HT1080 (cell line): ENCODE results near the gene CCDC3. TPM values are rescaled to one million over a fixed set of nuclear protein-coding genes. Genes with fewer than 3 reads are reported as not detected.
A peak's percentile ranks its signal among the peaks of the same experiment; 100 is the strongest.

Source experiments
- DNase-seq: peaks from one replicate; pipeline ENCODE4 v3.0.0-alpha.2; 2015; ENCODE audit warnings: low read depth
- total RNA-seq: library from RNA; depleted of rRNA; stranded (reverse); fragments of >200 nt; shearing (Covaris generic); gene quantifications from 2 replicates; pipeline ENCODE4 v1.2.3, GENCODE V29; 2014

Gene CCDC3
- total RNA-seq, 1 experiment from 2014 or later = 0.48 TPM

DNA sequence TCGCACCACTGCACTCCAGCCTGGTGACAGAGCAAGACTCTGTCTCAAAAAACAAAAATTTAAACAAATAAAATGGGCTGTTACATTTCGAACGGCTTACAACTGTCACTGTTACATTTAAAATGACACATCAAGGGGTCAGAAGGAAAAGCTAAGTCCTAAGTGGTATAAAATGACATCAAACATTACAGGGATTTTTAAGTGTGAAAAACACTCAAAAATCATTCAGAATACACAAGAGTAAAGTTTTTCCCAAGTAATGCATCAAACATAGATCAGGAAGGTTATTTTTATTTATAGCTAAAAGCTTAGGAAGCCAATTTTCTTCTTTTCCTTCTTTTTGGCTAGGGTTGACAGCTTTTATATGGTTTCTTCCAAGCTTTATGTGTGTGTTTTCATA is 39.0 kb downstream of the CCDC3 start:
- DNase-seq = no peak

DNA sequence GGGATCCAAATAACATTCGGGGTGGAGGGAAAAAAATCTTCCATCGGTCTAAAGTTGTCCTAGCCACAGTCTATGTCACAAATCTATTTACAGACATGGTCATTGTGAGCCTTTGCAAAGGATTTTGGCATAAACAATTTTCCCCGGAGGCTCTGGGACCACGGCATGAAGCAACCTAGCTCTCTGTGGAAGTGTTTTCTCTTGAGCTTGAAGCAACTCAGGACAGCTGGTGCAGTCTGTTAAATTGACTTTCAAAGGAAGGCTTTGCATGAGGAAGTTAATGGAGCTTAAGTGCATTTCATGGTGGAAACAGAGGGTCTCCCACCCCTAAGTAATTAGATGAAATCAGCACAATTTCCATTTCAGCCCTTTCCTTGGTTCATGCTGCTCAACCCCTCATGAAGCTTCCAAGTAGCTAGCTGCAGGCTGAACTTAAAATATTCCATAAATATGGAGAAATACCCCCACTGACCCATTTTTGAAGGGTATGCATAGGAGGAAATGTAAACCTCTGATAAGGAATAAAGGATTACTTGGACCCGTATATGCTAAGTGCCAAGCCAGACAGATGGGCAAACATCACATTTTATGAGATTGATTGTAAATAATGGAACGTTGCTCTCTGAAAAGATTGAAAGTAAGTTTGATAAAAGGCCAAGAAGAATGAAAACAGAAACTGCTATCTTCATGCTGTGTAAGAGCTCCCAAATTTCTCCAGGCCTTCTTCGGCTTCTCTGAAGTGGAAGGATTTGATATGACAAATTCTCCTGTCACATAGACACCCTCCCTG is 39.9 kb downstream of the CCDC3 start:
- no peak for DNase-seq

DNA sequence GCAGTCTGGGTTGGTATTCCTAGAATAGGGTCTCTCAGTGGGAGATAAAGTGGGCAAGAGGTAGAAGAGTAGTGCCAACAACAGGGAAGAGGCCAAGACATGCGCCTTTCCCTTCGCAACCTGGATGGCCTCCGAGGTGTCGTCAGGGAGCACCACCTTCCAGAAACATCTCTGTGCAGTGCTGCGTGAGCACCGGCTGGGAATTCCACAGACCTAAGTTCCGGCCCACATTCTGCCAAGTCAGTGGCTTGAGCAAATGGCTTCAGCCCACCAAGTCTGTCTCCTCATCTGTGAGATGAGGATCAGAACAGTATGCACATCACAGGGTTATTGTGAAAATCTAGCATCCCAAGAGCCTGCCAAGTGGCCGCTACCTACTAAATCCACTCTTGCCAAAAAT is 40.6 kb downstream of the CCDC3 start:
- no peak for DNase-seq

DNA sequence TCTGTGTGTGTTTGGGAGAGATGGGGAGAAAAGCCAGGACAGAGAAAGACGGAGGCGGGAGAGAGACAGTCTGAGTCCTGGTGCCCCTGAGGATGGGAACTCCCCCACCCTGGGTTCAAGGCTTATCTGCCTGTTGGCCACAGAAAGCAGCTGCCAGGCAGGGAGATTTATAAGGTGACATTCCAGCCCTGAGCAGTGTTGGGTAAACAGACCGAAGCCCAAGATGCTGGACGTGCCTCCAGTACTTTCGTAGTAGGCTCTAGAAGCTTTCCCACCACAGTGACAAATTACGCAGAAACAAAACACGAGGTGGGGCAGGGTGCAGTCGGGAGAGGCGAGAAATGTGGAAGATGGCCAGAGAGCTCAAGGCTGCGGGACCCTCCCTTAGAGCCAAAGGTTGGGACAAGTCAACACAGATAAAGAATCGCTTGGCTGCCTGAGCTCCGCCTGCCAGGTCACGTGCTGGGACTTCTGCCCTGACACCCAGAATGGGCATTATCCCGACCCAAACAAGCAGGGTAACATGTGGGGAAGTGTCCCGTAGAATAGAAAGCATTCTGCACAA is 41.1 kb downstream of the CCDC3 start:
- no peak for DNase-seq

DNA sequence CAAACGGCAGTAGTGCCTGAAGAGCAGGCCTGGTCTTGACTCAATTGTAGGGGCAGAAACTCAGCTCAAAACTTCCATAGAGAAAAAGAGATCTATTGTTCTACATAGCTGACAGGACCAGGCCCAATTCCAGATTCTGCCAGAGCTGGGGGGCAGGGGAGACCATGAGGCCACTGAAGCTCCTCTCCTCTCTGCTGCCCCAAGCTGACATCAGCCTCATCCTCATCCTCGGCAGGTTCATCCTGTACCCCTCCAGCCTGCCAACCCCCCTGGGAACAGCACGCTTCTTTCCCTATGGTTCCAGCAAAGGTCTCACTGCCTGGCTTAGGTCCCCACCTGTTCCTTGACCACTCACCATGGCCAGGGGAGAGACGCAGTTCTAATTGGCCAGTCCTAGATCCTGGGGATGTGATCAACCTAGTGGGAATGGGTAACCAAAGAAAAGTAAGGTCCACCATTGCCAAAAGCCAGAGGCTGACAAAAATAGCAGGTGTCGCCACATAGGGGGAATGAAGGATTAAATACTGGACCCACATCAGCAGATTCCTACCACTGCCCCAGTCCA is 42.9 kb downstream of the CCDC3 start:
- DNase-seq = no peak

DNA sequence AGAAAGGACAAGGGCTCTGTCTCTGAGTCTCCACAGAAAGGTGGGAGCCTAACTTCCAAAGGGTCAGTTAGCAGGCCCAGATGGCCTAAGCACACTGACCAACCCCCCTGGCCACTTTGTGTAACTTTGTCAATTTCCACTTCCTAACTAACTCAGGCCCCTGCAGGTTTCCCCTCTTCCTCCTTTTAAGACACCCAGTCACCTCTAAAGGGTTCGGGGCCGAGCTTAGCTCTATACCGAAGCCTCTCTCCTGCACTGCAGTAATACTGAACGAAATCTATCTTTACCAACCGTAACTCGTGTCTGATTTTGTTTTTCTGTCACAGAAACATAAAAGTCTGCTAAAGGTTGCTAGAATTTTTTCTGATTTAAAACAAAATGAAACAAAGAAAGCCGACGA is 44.4 kb downstream of the CCDC3 start:
- no peak for DNase-seq

DNA sequence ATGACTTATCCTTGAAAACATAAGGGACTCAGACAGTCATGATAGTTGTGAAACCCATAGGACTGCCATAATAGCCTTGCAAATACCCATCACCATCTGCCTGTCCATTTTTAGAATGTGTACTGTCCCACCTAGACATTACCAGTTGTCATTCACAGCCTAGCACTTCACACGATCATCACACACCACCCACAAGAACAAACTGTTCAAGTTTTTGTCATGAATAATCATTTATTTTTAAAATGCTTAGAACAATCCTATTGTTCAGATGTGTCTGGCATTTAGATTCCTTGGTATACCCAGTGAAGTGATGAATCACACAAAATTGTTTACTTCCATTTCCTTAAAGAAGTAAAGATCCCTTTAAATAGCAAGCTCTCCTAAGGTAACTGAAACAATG is 46.6 kb downstream of the CCDC3 start:
- no peak for DNase-seq

DNA sequence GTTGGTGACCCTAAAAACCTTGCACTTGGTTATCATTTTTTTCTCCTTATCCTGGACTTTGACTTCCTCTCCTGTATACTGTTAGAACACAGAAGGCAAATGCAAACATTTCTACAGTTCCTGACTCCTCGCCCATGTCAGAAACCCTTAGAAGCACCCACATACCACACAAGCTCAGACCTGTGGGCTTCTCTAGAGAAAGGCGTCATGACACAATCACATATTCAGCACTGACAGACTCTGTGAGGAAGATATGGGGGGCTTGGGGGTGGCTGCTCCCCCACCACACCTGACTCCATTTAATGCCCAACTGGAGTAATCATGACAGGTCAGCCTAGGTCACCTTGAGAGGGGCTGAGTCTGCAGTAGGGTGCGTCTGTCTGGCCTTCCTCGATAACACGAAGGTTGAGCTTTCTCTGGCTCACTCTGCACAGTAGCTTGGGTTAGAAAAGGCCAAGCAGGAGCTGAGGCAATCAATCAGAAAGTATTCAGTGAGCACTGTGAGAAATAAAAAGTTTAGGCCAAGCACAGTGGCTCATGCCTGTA is 50.9 kb downstream of the CCDC3 start:
- no peak for DNase-seq

DNA sequence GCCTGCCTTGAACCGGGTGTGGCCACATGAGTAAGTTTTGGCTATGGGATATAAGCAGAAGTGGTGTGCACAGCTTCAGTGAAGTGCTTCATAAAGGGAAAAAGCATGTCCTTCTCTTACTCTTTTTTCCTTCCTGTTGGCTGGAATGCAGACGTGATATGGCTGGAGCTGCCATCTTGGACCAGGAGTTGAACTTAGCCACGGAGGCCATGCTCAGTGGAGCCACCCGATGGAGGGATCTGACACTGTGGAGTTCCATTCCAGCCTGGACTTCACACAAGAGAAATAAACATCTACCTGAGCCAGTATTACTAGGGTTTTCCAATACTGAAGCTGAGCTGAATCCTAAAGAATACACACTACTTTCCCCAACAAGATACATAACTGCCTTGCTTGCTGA is 52.3 kb downstream of the CCDC3 start:
- peak; percentile 18 for DNase-seq

DNA sequence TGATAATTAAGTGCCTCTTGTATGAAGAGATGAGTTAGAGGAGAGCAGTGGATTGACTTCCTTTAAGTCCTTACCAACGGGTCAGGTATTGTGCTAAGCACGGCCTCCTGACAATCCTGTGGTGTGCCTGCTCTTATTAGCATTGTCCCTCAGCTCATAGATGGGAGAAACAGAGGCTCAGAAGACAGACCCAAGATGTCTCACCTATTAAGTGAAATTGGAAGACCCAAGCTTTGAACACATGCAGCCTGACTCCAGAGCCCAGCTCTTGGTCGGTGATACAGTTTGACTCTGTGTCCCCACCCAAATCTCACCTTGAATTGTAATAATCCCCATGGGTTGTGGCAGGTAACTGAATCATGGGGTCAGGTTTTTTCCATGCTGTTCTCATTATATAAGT is 53.8 kb downstream of the CCDC3 start:
- DNase-seq = no peak

DNA sequence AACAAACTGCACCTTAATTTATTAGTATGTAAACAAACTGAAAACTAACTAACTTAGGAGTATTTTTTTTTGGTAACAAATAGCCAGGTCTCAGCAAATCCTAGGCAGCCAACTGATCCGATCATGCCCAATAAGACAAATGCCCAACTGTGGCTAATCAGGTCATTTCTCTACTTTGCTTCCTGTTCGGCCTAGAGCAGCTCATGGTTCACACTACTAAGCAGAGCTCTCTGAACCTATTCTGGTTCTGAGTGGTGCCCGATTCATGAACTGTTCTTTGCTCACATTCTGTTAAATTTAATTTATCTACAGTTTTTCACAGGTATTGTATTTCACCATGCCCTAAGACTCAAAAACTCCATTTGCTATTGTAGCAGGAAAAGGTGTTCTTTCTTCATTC is 55.1 kb downstream of the CCDC3 start:
- no peak for DNase-seq

DNA sequence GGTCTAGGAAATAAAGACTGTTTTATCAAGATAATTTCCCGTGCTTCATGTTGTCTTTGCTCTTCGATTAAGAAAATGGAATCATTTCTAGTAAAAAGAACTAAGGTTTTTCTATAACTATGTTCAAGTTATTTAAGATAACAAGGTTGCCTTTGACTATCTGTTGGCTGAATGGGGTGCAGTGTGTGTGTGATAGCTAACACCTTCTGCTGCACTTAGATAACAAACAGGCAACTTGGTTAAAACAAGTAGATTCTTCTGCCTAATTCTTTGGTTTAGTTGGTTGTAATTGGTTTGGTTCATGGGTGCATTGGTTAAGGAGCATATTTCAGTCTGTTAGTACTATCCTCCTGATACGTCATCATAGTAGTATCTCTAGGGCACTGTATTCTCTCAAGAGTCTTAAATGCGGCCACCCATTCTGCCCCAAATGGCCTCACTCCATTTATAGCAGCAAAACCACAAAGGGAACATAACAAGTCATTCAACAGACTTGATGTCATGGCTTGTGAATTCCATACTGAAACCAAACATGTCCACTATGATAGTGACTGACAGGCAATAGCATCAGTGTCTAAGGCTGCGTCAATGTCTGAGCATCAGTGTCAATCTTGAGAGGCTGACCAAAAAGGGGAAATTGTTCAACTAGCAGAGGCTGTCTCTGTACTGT is 55.7 kb downstream of the CCDC3 start:
- no peak for DNase-seq

DNA sequence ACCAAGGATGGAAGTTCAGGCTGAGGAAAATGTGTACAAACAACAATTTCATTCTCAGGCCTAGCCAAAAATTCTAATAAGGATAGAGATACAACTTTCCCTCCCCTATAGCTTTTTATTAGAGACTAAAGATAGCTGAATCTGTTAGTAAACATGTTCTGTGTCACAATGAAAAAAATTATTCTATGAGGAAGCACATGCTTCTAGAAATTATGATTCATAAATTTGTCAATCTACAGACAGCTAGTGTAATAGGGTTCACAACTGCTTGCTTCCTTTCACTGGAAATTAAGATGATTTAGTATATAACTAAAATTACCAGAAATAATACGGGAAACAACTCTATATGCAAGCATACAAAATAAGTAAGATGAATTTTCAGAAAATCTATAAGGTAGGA is 56.6 kb downstream of the CCDC3 start:
- no peak for DNase-seq

DNA sequence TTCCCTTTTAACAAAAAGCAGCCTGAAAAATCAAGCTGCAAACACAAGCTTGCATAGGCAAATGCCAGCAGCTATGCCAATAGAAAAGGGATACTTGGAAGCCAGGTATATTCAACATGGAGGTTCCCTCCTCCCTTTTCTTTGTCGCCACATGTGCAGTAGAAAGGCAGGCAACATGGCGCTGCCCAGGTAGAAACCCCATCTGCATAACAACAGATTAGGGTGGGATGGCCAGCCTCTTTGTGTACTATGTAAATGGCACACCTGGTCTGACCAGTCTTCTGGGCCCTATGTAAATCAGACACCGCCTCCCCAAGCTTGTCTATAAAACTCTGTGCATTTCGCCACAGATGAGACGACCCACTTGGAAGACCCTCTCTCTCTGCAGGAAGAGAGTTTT is 58.1 kb downstream of the CCDC3 start:
- no peak for DNase-seq

DNA sequence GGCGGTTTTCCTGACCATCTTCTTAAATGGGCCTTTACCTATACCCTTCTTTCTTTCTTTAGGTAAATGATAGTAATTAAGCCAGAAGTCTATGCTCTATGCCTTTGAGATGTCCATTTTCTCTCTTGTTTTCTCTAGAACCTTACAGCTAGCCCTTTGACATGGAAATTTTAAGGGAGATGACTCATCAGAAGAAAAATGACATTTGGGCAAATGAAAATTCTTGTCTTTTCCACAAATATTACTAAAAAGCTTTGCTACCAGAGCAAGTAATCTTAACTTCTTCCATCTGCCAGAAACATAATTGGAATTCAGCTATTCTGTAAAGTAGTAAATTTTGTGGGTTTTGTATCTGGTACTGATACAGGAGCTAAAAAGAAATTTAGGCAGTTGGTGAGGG is 59.5 kb downstream of the CCDC3 start:
- no peak for DNase-seq

DNA sequence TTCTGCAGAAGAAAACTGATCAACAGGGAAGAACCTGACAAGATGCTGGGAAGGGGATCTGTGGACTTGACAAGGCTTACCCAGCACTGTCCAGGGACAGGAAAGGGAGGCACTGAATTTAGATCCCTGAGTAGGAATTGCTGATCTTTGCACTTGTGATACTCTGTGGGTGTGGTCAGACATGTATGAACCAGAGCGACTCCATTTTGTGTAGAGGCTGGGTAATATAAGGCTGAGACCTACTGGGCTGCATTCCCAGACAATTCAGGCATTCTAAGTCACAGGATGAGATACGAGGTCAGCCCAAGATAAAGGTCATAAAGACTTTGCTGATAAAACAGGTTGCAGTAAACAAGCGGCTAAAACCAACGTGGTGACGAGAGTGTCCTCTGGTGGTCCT is 60.7 kb downstream of the CCDC3 start:
- DNase-seq = no peak

DNA sequence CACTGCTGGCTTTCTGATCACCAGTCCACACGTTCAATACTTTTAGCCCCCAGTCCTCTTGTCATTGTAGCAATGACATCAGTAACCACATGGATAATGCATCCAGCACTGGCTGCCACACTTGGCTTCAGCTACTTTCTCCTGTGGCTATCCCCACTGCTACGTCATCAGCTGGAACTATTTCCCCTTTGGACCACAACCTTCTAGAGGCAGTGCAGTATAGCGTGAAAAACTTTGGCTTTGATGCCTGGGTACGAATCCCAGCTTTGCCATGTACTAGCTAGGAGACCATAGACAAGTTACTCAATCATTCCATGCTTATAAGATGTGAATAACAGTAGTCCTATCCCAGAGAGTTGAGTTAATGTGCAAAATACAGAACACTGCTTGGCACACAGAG is 63.2 kb downstream of the CCDC3 start:
- DNase-seq = no peak

DNA sequence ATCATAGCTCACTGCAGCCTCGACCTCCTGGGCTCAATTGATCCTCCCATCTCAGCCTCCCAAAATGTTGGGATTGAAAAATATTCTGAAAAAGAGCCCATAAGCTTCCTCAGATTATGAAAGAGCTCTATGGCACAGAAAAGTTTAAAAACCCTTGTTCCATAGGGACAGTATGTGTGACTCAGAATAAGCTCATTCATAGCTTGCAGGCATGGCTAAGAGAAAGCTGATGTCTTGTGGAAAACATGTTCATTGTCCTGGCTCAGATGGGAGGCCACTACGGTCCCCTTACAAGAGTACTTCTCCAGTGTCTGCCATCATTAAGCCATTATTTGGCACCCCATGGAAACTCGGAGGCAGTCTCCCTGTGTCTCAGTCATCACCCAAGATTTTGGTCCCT is 64.0 kb downstream of the CCDC3 start:
- DNase-seq = no peak

DNA sequence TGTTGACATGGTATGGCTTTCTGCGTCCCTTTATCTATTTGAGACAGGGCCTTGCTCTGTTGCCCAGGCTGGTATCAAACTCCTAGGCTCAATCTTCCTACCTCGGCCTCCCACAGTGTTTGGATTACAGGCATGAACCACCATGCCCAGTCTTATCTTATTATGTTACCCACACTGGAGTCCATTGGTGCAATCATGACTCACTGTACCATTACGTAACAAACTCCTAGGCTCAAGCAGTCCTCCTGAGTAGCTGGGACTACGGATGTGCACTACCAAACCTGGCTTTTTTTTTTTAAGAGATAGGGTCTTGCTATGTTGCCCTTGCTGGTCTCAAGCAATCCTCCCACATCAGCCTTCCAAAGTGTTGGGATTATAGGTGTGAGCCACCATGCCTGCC is 66.7 kb downstream of the CCDC3 start:
- peak; percentile 58 for DNase-seq

DNA sequence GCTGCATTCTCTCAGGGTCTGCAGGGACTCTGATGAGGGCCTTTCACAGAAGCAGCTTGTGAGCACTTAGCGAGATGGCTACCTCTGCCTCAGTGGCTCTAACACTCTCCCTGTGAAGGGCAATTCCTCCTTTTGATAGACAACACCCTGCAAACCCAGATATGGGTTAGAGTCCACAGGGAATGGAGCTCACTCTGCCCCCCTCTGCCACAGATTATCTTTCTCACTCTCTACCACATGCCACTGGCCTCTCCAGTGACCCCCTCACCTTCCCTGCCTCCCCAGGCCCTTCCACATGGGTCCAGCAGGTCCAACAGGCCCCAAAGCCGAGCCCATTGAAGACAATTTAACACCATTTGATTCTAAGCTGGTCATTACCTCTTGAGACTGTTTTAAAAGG is 72.1 kb downstream of the CCDC3 start:
- no peak for DNase-seq

DNA sequence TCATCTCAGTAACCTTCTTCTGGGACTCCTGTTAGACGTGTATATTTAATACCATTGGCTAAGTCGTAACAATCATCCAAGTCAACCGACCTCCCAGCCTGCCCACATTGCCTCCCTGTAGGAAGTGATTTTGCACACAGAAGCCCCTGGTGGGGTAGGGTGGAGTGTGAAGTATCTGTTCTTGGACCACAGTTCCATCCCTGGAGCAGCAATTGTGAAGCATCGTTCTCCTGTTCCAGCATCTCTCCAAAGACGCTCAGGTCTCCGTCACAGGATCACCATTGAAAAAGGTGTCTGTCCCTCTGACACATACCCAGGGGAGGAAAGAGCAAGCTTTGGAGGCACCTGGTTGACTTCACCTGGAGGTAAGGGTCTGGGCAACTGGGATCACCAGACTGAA is 72.9 kb downstream of the CCDC3 start:
- DNase-seq = no peak

DNA sequence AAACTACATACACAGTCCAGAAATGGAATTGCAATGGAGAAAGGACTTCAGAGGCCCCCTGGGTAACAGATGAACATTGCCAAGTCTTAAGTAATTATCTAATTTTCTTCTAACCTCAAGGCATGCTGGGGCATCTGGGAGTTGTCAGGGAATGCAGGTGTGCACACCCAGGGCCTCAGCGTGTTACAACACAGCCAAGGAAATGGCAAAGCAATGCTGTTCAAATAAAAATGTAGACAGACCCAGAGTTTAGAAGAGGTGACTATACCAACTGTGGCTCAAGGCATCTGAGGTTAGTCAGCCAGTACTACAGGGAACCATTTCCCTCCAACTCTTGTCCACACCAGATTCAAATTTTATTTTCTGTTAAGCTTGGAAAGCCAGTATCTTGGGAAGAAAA is 73.6 kb downstream of the CCDC3 start:
- DNase-seq = no peak
